DOHH2 (cell line): ENCODE results near the gene ATP2A2.

Experiments
- EZH2phosphoT487 ChIP-seq: fragments of 200-600 bp; sonication (generic); IDR thresholded peaks from 2 replicates; pipeline ENCODE4 v1.6.1; 2017; ENCODE audit warnings: borderline replicate concordance, mild to moderate bottlenecking, antibody characterized with exemption, low read length, moderate library complexity, mixed read lengths
- TF ChIP-seq, protein P1 (sequence below): fragments of 200-600 bp; sonication (generic); IDR thresholded peaks from one replicate; pipeline ENCODE4 v1.5.1; 2014; ENCODE audit warnings: antibody characterized with exemption, mild to moderate bottlenecking, low read depth, low read length; ENCODE audit not compliant: poor library complexity, severe bottlenecking

- TF ChIP-seq, protein P1, sequence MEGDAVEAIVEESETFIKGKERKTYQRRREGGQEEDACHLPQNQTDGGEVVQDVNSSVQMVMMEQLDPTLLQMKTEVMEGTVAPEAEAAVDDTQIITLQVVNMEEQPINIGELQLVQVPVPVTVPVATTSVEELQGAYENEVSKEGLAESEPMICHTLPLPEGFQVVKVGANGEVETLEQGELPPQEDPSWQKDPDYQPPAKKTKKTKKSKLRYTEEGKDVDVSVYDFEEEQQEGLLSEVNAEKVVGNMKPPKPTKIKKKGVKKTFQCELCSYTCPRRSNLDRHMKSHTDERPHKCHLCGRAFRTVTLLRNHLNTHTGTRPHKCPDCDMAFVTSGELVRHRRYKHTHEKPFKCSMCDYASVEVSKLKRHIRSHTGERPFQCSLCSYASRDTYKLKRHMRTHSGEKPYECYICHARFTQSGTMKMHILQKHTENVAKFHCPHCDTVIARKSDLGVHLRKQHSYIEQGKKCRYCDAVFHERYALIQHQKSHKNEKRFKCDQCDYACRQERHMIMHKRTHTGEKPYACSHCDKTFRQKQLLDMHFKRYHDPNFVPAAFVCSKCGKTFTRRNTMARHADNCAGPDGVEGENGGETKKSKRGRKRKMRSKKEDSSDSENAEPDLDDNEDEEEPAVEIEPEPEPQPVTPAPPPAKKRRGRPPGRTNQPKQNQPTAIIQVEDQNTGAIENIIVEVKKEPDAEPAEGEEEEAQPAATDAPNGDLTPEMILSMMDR = no peak
- TF ChIP-seq EZH2phosphoT487 = no peak
Measured at GRCh38 chr12:110330124-110330523, 49.1 kb downstream of the ATP2A2 start.
